Naive B cell (primary cell): ENCODE results near the gene XYLT1. TPM values are rescaled to one million over a fixed set of nuclear protein-coding genes. Genes with fewer than 3 reads are reported as not detected.

Source experiments
- ATAC-seq, 2 donors: fragments of 150-1000 bp; cut with Tn5 transposase; 2 replicates each; pipeline ENCODE4 v1.10.0; 2021; ENCODE audit warnings: low read depth in 2 of 2, mild to moderate bottlenecking in 2 of 2, moderate library complexity in 2 of 2
- DNase-seq: peaks from one replicate; pipeline ENCODE4 v3.0.0; 2022
- H3K27ac Mint-ChIP-seq, 6 donors: one replicate each; pipeline ENCODE4 v1.8.0; 2020 to 2022; ENCODE audit warnings: mild to moderate bottlenecking in 6 of 6, mixed read lengths in 6 of 6, moderate library complexity in 5 of 6, inconsistent platforms in 2 of 6
- H3K27me3 Mint-ChIP-seq, 3 donors: one replicate each; pipeline ENCODE4 v1.8.0; 2021 to 2022; ENCODE audit warnings: mixed read lengths in 3 of 3, mild to moderate bottlenecking in 1 of 3
- H3K36me3 Mint-ChIP-seq, 2 donors: one replicate each; pipeline ENCODE4 v1.8.0; 2020 to 2022; ENCODE audit warnings: mixed read lengths in 2 of 2, inconsistent platforms in 1 of 2, mild to moderate bottlenecking in 1 of 2
- H3K4me1 Mint-ChIP-seq, 3 donors: one replicate each; pipeline ENCODE4 v1.8.0; 2020 to 2022; ENCODE audit warnings: mixed read lengths in 3 of 3, inconsistent platforms in 1 of 3, mild to moderate bottlenecking in 1 of 3, moderate library complexity in 1 of 3
- H3K4me3 Mint-ChIP-seq, 8 donors: one replicate each; pipeline ENCODE4 v1.8.0; 2020 to 2022; ENCODE audit warnings: mild to moderate bottlenecking in 8 of 8, mixed read lengths in 8 of 8, moderate library complexity in 8 of 8, inconsistent platforms in 2 of 8
- H3K9me3 Mint-ChIP-seq, 7 donors: one replicate each; pipeline ENCODE4 v1.8.0; 2020 to 2022; ENCODE audit warnings: mixed read lengths in 7 of 7, mild to moderate bottlenecking in 5 of 7, inconsistent platforms in 2 of 7, moderate library complexity in 1 of 7
- polyA plus RNA-seq, 6 donors: library from polyadenylated mRNA; unstranded; fragments of 300-500 nt; fragmentation: Illumina TruSeq; gene quantifications; one replicate each; pipeline ENCODE4 v1.2.3, GENCODE V29; 2021; ENCODE audit warnings: low read depth in 6 of 6

XYLT1 gene
- polyA plus RNA-seq, 6 donors from 2014 or later: 1.7 to 8.7 (median 3.9) TPM

DNA sequence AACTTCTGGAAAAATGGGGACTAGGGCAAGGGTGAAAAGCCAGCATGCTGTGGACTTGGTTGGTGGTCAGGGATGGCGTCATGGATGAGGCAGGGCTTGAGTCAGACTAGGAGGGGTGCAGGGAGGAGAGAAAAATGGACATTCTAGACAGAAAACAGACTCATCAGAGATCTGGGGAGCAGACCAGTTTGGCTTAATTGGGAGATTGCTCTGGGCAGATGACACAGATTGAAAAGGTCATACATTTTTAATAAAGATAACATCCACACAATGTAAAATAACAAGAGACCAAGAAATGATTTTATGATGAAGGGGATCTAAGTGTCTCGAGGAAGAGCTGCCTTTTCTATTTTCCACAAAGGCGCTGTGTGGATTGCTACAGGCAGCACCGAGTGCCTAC, 326.3 kb downstream of the XYLT1 start:
- Mint-ChIP-seq H3K36me3 (peaks cover 8 to 21% of the 10 kb centered on the region in 2 donors), H3K4me3 (no peak overlapping the region), H3K27me3 (no peaks in the 10 kb centered on the region), H3K27ac (no peak overlapping the region), H3K9me3 (no peaks in the 10 kb centered on the region), H3K4me1 (peaks cover 4 to 8% (median 8%) of the 10 kb centered on the region in 3 donors)
- DNase-seq: no peak
- ATAC-seq: no peak

DNA sequence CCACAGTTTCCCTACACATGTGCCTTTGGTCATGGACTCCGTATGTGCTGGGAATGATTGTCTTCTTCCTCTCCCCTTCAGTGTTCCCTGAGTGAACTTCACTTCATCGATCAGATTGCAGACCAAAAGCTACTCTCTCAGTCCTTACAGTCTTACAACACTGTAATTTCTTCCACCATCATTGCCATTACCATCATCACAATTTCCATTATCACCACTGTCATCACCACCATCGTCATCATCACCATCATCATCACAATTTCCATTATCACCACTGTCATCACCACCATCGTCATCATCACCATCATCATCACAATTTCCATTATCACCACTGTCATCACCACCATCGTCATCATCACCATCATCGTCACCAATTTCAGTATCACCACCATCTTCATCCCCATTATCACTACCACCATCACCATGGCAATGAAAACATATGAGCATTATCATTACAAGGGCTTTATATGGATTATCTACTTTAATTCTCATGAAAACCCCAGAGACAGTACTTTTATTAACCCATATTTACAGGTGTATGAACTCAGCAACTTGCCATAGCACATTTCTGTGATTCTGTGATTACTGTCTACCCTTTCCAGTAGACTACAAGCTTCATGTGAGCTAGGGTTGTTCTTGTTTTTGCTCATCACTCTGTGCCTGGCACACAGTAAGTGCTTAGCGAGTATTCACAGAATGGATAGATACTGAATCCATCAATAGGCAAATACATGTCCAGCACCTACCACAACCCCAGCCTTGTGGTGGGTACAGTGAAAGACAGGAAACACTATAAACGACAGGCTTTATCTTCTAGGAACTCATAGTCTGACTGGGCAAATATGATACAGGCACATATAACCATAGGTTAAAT, 327.0 kb downstream of the XYLT1 start:
- DNase-seq: no peak
- Mint-ChIP-seq H3K9me3 (no peaks in the 10 kb centered on the region), H3K36me3 (peaks cover 8 to 25% of the 10 kb centered on the region in 2 donors)

DNA sequence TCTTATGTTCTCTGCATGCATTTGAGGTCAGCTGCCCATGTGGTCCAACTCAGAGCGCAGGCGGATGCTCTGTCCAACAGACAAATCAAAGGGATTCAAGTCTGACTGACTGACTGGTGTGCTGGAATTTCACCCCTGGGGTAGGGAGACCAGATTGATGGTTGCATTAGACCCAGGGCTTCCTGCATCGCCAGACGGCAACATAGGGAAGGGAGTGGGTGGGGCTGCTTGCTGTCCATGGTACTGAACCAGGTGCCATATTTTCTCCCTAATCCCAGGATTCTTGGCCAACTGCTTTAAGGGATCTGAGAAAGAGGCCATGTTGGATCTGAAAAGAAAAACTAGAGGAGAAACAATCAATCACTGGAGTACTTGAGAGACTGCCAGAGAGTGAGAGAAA, 332.0 kb downstream of the XYLT1 start:
- H3K36me3 Mint-ChIP-seq: peaks cover 33 to 55% of the 10 kb centered on the region in 2 donors
- no peak overlapping the region for H3K4me3 Mint-ChIP-seq
- peak overlapping the region in 1 of 6 donors; percentile 60 for H3K27ac Mint-ChIP-seq
- peaks cover 11 to 20% (median 18%) of the 10 kb centered on the region in 3 donors for H3K4me1 Mint-ChIP-seq
- no peaks in the 10 kb centered on the region for H3K9me3 Mint-ChIP-seq
- H3K27me3 Mint-ChIP-seq: no peaks in the 10 kb centered on the region
- ATAC-seq (no peak), DNase-seq (no peak)

More for the DNA sequence above, 327.0 kb downstream of the XYLT1 start:
- Mint-ChIP-seq H3K27me3 (no peaks in the 10 kb centered on the region), H3K27ac (no peak overlapping the region), H3K4me1 (peaks cover 4 to 8% (median 5%) of the 10 kb centered on the region in 3 donors), H3K4me3 (no peak overlapping the region)
- no peak for ATAC-seq

DNA sequence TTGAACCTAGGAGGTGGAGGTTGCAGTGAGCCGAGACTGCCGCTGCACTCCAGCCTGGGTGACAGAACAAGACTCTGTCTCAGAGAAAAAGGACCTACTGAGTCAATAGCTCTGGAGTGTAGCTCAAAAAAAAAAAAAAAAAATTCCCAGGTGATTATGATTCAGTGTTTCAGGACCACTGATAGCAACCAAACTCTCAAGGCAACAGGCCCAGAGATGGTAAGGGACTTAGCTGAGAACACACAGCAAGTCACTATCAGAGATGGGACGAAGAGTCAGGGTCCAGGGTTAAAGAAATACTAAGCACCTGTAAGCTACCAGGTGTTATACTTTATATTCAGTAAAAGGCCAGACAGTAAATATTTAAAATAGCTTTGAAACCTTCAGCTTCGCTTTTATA, 335.3 kb downstream of the XYLT1 start:
- ATAC-seq: no peak
- peaks cover 59 to 63% of the 10 kb centered on the region in 2 donors for H3K36me3 Mint-ChIP-seq
- H3K27ac Mint-ChIP-seq: no peak overlapping the region
- H3K4me1 Mint-ChIP-seq: peaks cover 21 to 34% (median 33%) of the 10 kb centered on the region in 3 donors
- no peak overlapping the region for H3K4me3 Mint-ChIP-seq
- no peaks in the 10 kb centered on the region for H3K27me3 Mint-ChIP-seq
- H3K9me3 Mint-ChIP-seq: no peaks in the 10 kb centered on the region
- no peak for DNase-seq

DNA sequence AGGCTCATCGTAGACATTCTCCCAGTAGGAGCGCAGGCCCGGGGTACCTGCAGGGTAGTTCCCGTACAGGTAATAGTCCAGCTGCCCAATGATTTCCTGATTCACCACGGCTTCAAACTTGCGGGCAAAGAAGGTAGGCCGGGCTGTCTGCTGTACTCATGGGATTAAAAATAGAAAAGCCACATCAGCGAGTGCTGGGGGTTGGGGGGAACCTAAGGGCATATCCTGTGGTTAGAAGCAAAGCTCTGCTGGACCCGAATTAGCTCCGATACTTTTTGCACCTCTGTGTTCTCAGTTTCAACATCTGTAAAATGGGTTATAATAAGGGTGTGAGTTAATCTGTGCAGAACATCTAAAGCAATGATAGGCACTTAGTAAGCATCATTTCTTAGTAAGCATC, 336.2 kb downstream of the XYLT1 start:
- ATAC-seq (no peak), DNase-seq (no peak)
- Mint-ChIP-seq H3K36me3 (peaks cover 56 to 66% of the 10 kb centered on the region in 2 donors), H3K27me3 (no peaks in the 10 kb centered on the region), H3K27ac (peak overlapping the region in 3 of 6 donors; percentile 31 to 45 (median 39)), H3K4me3 (peak overlapping the region in 1 of 8 donors; percentile 37), H3K9me3 (no peaks in the 10 kb centered on the region), H3K4me1 (peaks cover 21 to 41% (median 34%) of the 10 kb centered on the region in 3 donors)

DNA sequence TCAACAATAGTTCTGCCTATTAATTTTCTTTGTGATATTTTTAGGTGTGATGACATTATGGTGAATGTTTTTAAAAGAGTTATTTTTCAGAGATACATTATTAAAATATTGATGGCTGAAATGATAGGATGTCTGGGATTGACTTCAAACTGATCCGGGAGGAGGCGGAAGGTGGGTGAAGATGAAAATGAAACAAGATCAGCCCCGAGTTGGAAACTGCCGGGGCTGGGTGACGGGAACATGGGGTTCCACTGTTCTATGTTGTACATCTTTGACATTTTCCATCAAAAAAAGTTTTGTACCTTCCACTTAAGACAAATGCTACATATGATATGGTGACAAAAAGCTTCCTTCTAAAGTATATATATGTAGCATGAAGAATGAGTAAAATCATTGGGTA, 336.9 kb downstream of the XYLT1 start:
- Mint-ChIP-seq H3K27me3 (no peaks in the 10 kb centered on the region), H3K27ac (peak overlapping the region in 2 of 6 donors; percentile 25 to 46), H3K4me3 (no peak overlapping the region), H3K36me3 (peaks cover 49 to 66% of the 10 kb centered on the region in 2 donors), H3K9me3 (no peaks in the 10 kb centered on the region), H3K4me1 (peaks cover 21 to 41% (median 34%) of the 10 kb centered on the region in 3 donors)
- DNase-seq: no peak
- ATAC-seq: no peak

DNA sequence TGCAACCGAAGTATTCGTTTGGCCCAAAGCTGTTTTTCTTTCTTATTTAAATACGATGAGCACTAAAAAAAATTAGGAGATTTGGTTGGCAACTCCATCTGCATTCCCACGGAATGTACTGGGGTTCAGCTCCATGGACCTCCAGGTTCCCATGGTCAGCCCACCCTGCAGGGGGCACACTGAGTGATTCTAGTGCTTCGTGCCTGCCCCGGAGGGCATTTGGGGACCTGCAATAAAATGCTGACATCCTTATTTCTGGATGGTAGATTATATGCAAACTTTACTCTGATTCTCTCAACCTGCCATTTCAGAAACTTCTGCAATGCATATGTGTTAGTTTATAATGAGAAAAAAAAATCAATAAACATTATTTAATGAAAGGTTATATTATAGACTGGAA, 339.4 kb downstream of the XYLT1 start:
- H3K4me1 Mint-ChIP-seq: peaks cover 17 to 41% (median 23%) of the 10 kb centered on the region in 3 donors
- peaks cover 48 to 53% of the 10 kb centered on the region in 2 donors for H3K36me3 Mint-ChIP-seq
- DNase-seq (no peak), ATAC-seq (no peak)
- peak overlapping the region in 1 of 8 donors; percentile 15 for H3K4me3 Mint-ChIP-seq
- no peaks in the 10 kb centered on the region for H3K9me3 Mint-ChIP-seq
- H3K27ac Mint-ChIP-seq: peak overlapping the region in 1 of 6 donors; percentile 86
- no peaks in the 10 kb centered on the region for H3K27me3 Mint-ChIP-seq

DNA sequence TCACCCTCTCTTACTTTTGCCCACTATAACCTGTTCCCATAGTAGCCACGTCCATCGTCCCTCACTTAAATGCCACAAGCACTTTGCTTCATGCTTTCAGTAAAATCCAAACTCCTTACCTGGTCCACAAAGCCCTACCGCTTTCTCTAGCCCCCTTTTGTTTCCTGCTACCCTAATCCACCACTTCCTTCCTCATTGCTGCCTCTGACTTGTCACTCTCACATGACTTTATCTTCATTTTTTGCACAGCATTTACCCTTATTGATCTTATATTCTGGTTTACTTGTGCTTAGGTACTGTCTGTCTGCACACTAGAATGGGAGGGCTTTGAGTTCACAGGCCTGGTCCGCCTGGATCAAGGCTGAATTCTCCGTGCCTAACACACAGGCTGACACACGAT, 340.0 kb downstream of the XYLT1 start:
- Mint-ChIP-seq H3K27ac (peak overlapping the region in 4 of 6 donors; percentile 5 to 86 (median 16)), H3K4me1 (peaks cover 17 to 41% (median 23%) of the 10 kb centered on the region in 3 donors), H3K9me3 (no peaks in the 10 kb centered on the region), H3K27me3 (no peaks in the 10 kb centered on the region), H3K4me3 (peak overlapping the region in 2 of 8 donors; percentile 4 to 13), H3K36me3 (peaks cover 50 to 52% of the 10 kb centered on the region in 2 donors)
- DNase-seq (no peak), ATAC-seq (peak in 1 of 2 donors; percentile 35)

DNA sequence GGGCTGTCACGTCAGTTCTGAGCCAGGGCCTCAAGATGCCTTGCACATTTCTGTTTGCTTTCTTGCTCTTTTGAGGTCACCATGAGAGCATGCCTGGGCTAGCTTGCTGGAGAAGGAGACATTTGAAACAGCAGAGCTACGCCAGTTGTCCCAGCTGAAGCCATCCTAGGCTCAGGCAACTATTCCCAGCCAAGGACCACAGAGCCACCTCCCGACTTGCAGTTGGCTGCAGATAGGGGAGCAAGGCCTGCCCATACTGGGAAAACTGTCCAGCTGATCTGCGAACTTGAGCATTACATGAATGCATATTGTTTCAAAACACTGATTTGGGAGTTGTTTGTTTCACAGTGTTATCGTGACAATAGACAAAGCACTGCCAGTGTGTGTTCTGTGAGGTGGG, 340.8 kb downstream of the XYLT1 start:
- Mint-ChIP-seq H3K36me3 (peaks cover 54 to 57% of the 10 kb centered on the region in 2 donors), H3K27ac (peak overlapping the region in 3 of 6 donors; percentile 4 to 59 (median 12)), H3K9me3 (peaks cover 0 to 3% (median 0%) of the 10 kb centered on the region in 7 donors), H3K4me3 (peak overlapping the region in 1 of 8 donors; percentile 22), H3K27me3 (no peaks in the 10 kb centered on the region), H3K4me1 (peaks cover 20 to 35% (median 28%) of the 10 kb centered on the region in 3 donors)
- ATAC-seq: no peak
- no peak for DNase-seq

DNA sequence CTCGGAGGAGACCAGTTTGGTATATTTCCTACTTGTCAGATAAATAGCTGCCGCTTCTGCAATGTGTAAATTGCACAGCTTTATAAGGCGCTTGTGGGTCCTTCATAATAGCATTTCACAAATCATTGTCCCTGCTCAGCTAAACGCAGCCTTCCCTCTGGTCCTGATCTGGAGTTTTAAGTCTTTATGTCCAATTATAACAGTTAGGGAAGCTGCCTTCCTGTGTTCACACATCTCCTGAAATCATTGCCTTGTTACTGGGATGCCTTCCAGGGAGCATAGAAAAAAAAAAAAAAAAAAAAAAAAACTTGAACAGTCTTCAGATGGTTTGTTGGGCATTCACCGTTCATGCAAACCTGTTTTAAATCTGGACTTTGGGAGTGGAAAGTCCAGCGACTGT, 342.0 kb downstream of the XYLT1 start:
- ATAC-seq (no peak), DNase-seq (no peak)
- H3K9me3 Mint-ChIP-seq: peaks cover 0 to 3% (median 0%) of the 10 kb centered on the region in 7 donors
- H3K4me1 Mint-ChIP-seq: peaks cover 14 to 24% (median 23%) of the 10 kb centered on the region in 3 donors
- no peaks in the 10 kb centered on the region for H3K27me3 Mint-ChIP-seq
- no peak overlapping the region for H3K4me3 Mint-ChIP-seq
- peaks cover 54 to 61% of the 10 kb centered on the region in 2 donors for H3K36me3 Mint-ChIP-seq
- peak overlapping the region in 1 of 6 donors; percentile 65 for H3K27ac Mint-ChIP-seq

DNA sequence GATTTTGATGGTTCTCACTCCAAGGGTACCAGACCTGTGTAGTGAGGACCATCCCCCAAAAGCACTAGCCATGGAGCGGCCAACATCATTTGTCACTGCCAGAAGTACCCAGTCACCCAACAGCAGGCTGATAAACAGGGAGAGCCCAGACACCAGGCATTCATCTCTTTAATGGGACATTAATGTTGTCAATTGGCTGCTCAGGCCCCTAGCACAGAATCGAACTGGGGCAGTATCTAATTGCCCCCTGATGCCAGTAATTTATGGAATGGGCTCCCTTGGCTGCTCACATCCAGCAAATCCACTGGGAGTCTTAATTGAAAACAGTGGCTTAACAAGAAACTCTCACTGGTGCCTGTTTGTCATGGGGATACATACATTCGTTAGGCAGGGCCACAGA, 344.6 kb downstream of the XYLT1 start:
- no peak for ATAC-seq
- H3K4me3 Mint-ChIP-seq: no peak overlapping the region
- peak overlapping the region in 3 of 6 donors; percentile 32 to 90 (median 61) for H3K27ac Mint-ChIP-seq
- H3K9me3 Mint-ChIP-seq: peaks cover 0 to 3% (median 0%) of the 10 kb centered on the region in 7 donors
- DNase-seq: no peak
- peaks cover 12 to 18% (median 14%) of the 10 kb centered on the region in 3 donors for H3K4me1 Mint-ChIP-seq
- peaks cover 48 to 56% of the 10 kb centered on the region in 2 donors for H3K36me3 Mint-ChIP-seq
- H3K27me3 Mint-ChIP-seq: no peaks in the 10 kb centered on the region

DNA sequence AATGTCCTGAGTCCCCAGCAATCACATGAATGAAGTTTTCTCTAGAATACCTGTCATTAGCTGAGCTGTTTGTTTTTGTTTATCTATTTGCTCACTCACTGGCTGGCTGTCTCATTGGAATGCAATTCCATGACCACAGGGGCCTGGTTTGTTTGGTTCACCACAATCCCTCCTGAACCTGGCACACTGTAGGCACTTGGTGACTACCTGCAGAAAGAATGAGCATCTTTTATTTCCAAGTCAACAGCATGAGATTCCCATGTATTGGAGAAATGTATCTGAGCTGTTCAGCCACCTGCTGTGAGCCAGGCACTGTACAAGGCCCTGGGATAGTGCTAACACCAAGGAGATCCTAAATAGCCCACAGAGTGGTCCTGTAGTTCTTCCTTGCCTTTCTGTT, 345.1 kb downstream of the XYLT1 start:
- no peak for DNase-seq
- H3K4me3 Mint-ChIP-seq: no peak overlapping the region
- peaks cover 0 to 3% (median 0%) of the 10 kb centered on the region in 7 donors for H3K9me3 Mint-ChIP-seq
- H3K27ac Mint-ChIP-seq: peak overlapping the region in 1 of 6 donors; percentile 69
- H3K27me3 Mint-ChIP-seq: no peaks in the 10 kb centered on the region
- no peak for ATAC-seq
- peaks cover 43 to 56% of the 10 kb centered on the region in 2 donors for H3K36me3 Mint-ChIP-seq
- H3K4me1 Mint-ChIP-seq: peaks cover 9 to 13% (median 9%) of the 10 kb centered on the region in 3 donors

DNA sequence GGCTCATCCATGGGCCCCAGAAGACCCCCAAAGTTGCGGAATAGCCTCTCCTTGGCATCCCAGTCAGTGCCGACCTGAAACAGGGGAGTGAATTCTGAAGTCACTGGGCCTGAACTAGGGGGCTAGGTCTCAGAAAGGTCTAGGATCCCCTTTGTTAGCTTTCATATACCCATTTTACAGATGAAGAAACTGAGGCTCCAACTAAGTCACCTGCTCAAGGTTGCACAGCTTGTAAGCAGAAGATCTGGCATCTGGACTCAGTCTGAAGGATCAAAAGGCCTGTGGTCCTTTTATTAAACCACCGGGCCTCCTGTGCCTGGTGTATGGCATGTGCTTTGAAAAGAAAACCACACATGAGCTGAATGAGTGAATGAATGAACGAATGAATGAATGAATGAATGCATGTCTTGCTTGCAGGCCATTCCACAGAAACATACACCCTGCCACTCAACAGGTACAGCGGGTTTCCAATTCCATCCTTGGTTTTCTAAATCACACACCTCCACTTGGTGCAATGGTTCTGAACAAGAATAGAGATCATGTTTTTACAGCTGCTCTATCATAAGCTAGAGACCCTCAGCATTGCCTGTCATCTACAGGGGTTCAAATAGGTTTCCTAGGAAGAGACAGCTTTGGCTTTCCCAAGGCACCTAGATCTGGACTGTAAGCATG, 352.7 kb downstream of the XYLT1 start:
- Mint-ChIP-seq H3K27ac (peak overlapping the region in 2 of 6 donors; percentile 14 to 20), H3K4me1 (peaks cover 0 to 4% (median 0%) of the 10 kb centered on the region in 3 donors), H3K4me3 (no peak overlapping the region), H3K27me3 (no peaks in the 10 kb centered on the region), H3K36me3 (peaks cover 30 to 37% of the 10 kb centered on the region in 2 donors), H3K9me3 (no peaks in the 10 kb centered on the region)
- ATAC-seq (no peak), DNase-seq (no peak)
